ENCODE data around the gene AXIN1. TPM values are rescaled to one million over a fixed set of nuclear protein-coding genes. Genes with fewer than 3 reads are reported as not detected.

AXIN1 gene
- total and polyA plus RNA-seq, 9 of the 15 experiments (the other 6 are each of a cell fraction or from before 2014, with no cell fraction given), result 0.42 to 58.0 (median 25.9) TPM

DNA sequence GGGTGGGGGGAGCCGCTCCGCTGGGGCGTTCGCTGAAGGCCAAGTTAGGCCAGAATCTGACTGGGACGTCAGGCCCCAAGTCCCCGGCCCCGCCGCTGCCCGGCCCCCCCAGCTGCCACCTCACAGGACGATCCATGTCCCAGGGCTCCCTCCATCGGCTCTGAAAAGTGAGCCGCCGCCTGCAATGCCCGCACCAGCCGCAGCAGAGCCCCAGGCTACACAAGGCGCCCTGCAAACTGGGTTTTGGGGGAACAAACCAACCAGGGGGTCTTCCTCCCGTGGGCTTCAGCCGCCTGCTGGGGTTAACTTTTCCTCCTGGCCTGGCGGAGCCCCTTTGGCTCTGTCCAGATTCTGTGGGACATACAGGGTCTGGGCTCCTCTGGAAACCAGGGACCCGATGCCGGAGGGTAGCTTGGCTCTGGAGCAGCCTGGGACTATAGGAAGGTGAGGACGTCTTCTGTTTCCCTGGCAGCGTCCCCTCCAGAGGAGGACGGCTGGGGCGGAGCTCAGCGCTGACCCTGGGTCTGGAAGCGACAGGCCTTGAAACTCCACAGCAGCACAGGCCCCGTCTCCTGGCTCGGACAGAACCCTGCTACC, 45.3 kb upstream of the AXIN1 start (continued):
- TF ChIP-seq, protein P1, sequence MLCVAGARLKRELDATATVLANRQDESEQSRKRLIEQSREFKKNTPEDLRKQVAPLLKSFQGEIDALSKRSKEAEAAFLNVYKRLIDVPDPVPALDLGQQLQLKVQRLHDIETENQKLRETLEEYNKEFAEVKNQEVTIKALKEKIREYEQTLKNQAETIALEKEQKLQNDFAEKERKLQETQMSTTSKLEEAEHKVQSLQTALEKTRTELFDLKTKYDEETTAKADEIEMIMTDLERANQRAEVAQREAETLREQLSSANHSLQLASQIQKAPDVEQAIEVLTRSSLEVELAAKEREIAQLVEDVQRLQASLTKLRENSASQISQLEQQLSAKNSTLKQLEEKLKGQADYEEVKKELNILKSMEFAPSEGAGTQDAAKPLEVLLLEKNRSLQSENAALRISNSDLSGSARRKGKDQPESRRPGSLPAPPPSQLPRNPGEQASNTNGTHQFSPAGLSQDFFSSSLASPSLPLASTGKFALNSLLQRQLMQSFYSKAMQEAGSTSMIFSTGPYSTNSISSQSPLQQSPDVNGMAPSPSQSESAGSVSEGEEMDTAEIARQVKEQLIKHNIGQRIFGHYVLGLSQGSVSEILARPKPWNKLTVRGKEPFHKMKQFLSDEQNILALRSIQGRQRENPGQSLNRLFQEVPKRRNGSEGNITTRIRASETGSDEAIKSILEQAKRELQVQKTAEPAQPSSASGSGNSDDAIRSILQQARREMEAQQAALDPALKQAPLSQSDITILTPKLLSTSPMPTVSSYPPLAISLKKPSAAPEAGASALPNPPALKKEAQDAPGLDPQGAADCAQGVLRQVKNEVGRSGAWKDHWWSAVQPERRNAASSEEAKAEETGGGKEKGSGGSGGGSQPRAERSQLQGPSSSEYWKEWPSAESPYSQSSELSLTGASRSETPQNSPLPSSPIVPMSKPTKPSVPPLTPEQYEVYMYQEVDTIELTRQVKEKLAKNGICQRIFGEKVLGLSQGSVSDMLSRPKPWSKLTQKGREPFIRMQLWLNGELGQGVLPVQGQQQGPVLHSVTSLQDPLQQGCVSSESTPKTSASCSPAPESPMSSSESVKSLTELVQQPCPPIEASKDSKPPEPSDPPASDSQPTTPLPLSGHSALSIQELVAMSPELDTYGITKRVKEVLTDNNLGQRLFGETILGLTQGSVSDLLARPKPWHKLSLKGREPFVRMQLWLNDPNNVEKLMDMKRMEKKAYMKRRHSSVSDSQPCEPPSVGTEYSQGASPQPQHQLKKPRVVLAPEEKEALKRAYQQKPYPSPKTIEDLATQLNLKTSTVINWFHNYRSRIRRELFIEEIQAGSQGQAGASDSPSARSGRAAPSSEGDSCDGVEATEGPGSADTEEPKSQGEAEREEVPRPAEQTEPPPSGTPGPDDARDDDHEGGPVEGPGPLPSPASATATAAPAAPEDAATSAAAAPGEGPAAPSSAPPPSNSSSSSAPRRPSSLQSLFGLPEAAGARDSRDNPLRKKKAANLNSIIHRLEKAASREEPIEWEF (CRISPR knock-in tag; IDR thresholded peaks at IDR 0.05), result no peak
- TF ChIP-seq ZNF766 (CRISPR knock-in tag; conservative IDR thresholded peaks at IDR 0.05), result no peak
- TF ChIP-seq RCOR1 (IDR thresholded peaks at IDR 0.05; ENCODE audit: borderline replicate concordance in 1 of 2, low read depth in 2 of 2, low read length in 2 of 2), result no peak
- TF ChIP-seq MYC (IDR thresholded peaks at IDR 0.05; ENCODE audit: low read depth, low read length), result no peak
- no peak for TF ChIP-seq MYC (CRISPR knock-in tag; IDR thresholded peaks at IDR 0.05; ENCODE audit: borderline replicate concordance, low read depth)
- no peak for TF ChIP-seq PRMT5 (CRISPR knock-in tag; IDR thresholded peaks at IDR 0.05)
- TF ChIP-seq PRPF4 (IDR thresholded peaks at IDR 0.05; ENCODE audit: insufficient read depth, low read depth, low read length, poor library complexity, severe bottlenecking), result no peak

All from K562 (cell line).